ENCODE data around the gene SULT1B1. TPM values are rescaled to one million over a fixed set of nuclear protein-coding genes. Genes with fewer than 3 reads are reported as not detected.

The SULT1B1 gene
- total and polyA plus RNA-seq, 2 experiments from 2014 or later: 10.7 to 53.8 TPM

GRCh38 chr4:69730002-69730401 lies 30.4 kb downstream of the SULT1B1 start:
- H3K4me1 ChIP-seq (ENCODE audit: insufficient read depth): peaks cover 10% of the 10 kb centered on the region
- H3K27ac ChIP-seq: peak overlapping the region; percentile 67
- no peaks in the 10 kb centered on the region for H3K79me2 ChIP-seq
- no peak for DNase-seq (ENCODE audit: low spot score)
- no peaks in the 10 kb centered on the region for H3K36me3 ChIP-seq (replicated peaks; ENCODE audit: insufficient read depth, low read depth)
- H3K4me2 ChIP-seq: no peak overlapping the region
- H4K20me1 ChIP-seq (ENCODE audit: insufficient read depth, poor library complexity, severe bottlenecking): no peaks in the 10 kb centered on the region
- no peaks in the 10 kb centered on the region for H3K9me2 ChIP-seq (replicated peaks; ENCODE audit: insufficient read depth)
- H3K27me3 ChIP-seq: no peaks in the 10 kb centered on the region
- no peak overlapping the region for H2AFZ ChIP-seq
- no peaks in the 10 kb centered on the region for H3K9me3 ChIP-seq (ENCODE audit: low read depth)
- H3K4me3 ChIP-seq: no peak overlapping the region
- TF ChIP-seq EZH2 (IDR thresholded peaks at IDR 0.05; ENCODE audit: borderline replicate concordance) (no peak), EZH2phosphoT487 (IDR thresholded peaks at IDR 0.05; ENCODE audit: low read depth, severe bottlenecking, unreplicated experiment) (no peak)
- TF ChIP-seq, protein P1, sequence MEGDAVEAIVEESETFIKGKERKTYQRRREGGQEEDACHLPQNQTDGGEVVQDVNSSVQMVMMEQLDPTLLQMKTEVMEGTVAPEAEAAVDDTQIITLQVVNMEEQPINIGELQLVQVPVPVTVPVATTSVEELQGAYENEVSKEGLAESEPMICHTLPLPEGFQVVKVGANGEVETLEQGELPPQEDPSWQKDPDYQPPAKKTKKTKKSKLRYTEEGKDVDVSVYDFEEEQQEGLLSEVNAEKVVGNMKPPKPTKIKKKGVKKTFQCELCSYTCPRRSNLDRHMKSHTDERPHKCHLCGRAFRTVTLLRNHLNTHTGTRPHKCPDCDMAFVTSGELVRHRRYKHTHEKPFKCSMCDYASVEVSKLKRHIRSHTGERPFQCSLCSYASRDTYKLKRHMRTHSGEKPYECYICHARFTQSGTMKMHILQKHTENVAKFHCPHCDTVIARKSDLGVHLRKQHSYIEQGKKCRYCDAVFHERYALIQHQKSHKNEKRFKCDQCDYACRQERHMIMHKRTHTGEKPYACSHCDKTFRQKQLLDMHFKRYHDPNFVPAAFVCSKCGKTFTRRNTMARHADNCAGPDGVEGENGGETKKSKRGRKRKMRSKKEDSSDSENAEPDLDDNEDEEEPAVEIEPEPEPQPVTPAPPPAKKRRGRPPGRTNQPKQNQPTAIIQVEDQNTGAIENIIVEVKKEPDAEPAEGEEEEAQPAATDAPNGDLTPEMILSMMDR (IDR thresholded peaks at IDR 0.05; ENCODE audit: poor library complexity): no peak

- H3K36me3 ChIP-seq (replicated peaks; ENCODE audit: insufficient read depth, low read depth): no peaks in the 10 kb centered on the region
- no peaks in the 10 kb centered on the region for H3K9me2 ChIP-seq (replicated peaks; ENCODE audit: insufficient read depth)
- H3K27me3 ChIP-seq: no peaks in the 10 kb centered on the region
- H4K20me1 ChIP-seq (ENCODE audit: insufficient read depth, poor library complexity, severe bottlenecking): no peaks in the 10 kb centered on the region
- no peaks in the 10 kb centered on the region for H3K79me2 ChIP-seq
- H3K9me3 ChIP-seq (ENCODE audit: low read depth): no peaks in the 10 kb centered on the region
- H3K27ac ChIP-seq: no peak overlapping the region
- no peak for TF ChIP-seq EZH2phosphoT487 (IDR thresholded peaks at IDR 0.05; ENCODE audit: low read depth, severe bottlenecking, unreplicated experiment)
- TF ChIP-seq, protein P1 (IDR thresholded peaks at IDR 0.05; ENCODE audit: poor library complexity): no peak
- TF ChIP-seq EZH2 (IDR thresholded peaks at IDR 0.05; ENCODE audit: borderline replicate concordance): no peak
- 56% methylated on average over 2 of the region's 2 CpGs for WGBS (ENCODE audit: low lambda C conversion rate, missing lambda C conversion rate)
- H3K4me3 ChIP-seq: no peak overlapping the region
- DNase-seq (ENCODE audit: low spot score): no peak
- peaks cover 10% of the 10 kb centered on the region for H3K4me1 ChIP-seq (ENCODE audit: insufficient read depth)
- no peak overlapping the region for H2AFZ ChIP-seq
- H3K4me2 ChIP-seq: no peak overlapping the region
Observed at GRCh38 chr4:69727926-69728325, 32.5 kb downstream of the SULT1B1 start.

DNA sequence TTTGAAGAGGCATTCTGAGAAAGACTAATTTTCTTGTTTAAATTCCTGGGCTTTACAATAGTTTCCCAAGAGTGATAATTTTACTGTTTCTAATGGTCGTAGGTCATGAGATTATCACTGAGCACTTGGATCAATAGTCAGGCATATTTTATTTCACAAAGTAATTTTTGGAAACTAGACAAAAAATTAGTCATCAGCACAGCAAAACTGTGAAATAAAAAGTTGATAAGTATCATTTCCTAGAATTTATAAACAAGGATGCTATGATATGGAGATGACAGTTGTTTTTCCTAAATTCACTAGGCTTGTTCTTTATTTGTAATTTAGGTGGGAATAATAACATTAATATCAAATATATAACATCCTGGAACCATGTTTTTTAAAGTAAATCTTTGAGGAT lies 33.0 kb downstream of the SULT1B1 start:
- no peak for DNase-seq (ENCODE audit: low spot score)
- H3K4me2 ChIP-seq: no peak overlapping the region
- H2AFZ ChIP-seq: no peak overlapping the region
- H3K9me3 ChIP-seq (ENCODE audit: low read depth): no peaks in the 10 kb centered on the region
- H3K9me2 ChIP-seq (replicated peaks; ENCODE audit: insufficient read depth): no peaks in the 10 kb centered on the region
- H4K20me1 ChIP-seq (ENCODE audit: insufficient read depth, poor library complexity, severe bottlenecking): no peaks in the 10 kb centered on the region
- H3K79me2 ChIP-seq: no peaks in the 10 kb centered on the region
- no peak overlapping the region for H3K4me3 ChIP-seq
- H3K4me1 ChIP-seq (ENCODE audit: insufficient read depth): peaks cover 10% of the 10 kb centered on the region
- H3K27me3 ChIP-seq: no peaks in the 10 kb centered on the region
- TF ChIP-seq EZH2 (IDR thresholded peaks at IDR 0.05; ENCODE audit: borderline replicate concordance) (no peak), EZH2phosphoT487 (IDR thresholded peaks at IDR 0.05; ENCODE audit: low read depth, severe bottlenecking, unreplicated experiment) (no peak)
- TF ChIP-seq, protein P1 (IDR thresholded peaks at IDR 0.05; ENCODE audit: poor library complexity): no peak
- H3K27ac ChIP-seq: peak overlapping the region; percentile 32
- whole genome bisulfite sequencing (ENCODE audit: low lambda C conversion rate, missing lambda C conversion rate): 59% methylated on average over 1 of the region's 1 CpG
- H3K36me3 ChIP-seq (replicated peaks; ENCODE audit: insufficient read depth, low read depth): no peaks in the 10 kb centered on the region

GRCh38 chr4:69726971-69727370 lies 33.4 kb downstream of the SULT1B1 start:
- H3K4me1 ChIP-seq (ENCODE audit: insufficient read depth): peaks cover 10% of the 10 kb centered on the region
- peak overlapping the region; percentile 32 for H3K27ac ChIP-seq
- H4K20me1 ChIP-seq (ENCODE audit: insufficient read depth, poor library complexity, severe bottlenecking): no peaks in the 10 kb centered on the region
- TF ChIP-seq, protein P1 (IDR thresholded peaks at IDR 0.05; ENCODE audit: poor library complexity): no peak
- TF ChIP-seq EZH2 (IDR thresholded peaks at IDR 0.05; ENCODE audit: borderline replicate concordance) (no peak), EZH2phosphoT487 (IDR thresholded peaks at IDR 0.05; ENCODE audit: low read depth, severe bottlenecking, unreplicated experiment) (no peak)
- H3K9me3 ChIP-seq (ENCODE audit: low read depth): no peaks in the 10 kb centered on the region
- no peaks in the 10 kb centered on the region for H3K79me2 ChIP-seq
- DNase-seq (ENCODE audit: low spot score): no peak
- H2AFZ ChIP-seq: no peak overlapping the region
- 69% methylated on average over 4 of the region's 4 CpGs for WGBS (ENCODE audit: low lambda C conversion rate, missing lambda C conversion rate)
- no peaks in the 10 kb centered on the region for H3K9me2 ChIP-seq (replicated peaks; ENCODE audit: insufficient read depth)
- no peaks in the 10 kb centered on the region for H3K27me3 ChIP-seq
- no peaks in the 10 kb centered on the region for H3K36me3 ChIP-seq (replicated peaks; ENCODE audit: insufficient read depth, low read depth)
- H3K4me2 ChIP-seq: no peak overlapping the region
- H3K4me3 ChIP-seq: no peak overlapping the region

Measured in hepatocyte (in vitro differentiated cells).